HL-60/S4 treated with phorbol 12-myristate 13-acetate at 8.2 ng/mL for 4 days and 3 days (cell line): ENCODE results near the gene JARID2.

Experiments
- in situ Hi-C: fragments of 300-500 bp; cut with MboI; formaldehyde crosslinking; loops from 2 replicates; pipeline ENCODE4 v1.15.0; 2022; ENCODE audit warnings: low sequenced_read_pairs

JARID2 gene

GRCh38 chr6:15458021-15458459 lies 212.2 kb downstream of the JARID2 start:
- in situ Hi-C loops, result no loop called here

- in situ Hi-C loops, result no loop called here
These were observed 214.3 kb downstream of the JARID2 start for GRCh38 chr6:15460110-15460727.

DNA sequence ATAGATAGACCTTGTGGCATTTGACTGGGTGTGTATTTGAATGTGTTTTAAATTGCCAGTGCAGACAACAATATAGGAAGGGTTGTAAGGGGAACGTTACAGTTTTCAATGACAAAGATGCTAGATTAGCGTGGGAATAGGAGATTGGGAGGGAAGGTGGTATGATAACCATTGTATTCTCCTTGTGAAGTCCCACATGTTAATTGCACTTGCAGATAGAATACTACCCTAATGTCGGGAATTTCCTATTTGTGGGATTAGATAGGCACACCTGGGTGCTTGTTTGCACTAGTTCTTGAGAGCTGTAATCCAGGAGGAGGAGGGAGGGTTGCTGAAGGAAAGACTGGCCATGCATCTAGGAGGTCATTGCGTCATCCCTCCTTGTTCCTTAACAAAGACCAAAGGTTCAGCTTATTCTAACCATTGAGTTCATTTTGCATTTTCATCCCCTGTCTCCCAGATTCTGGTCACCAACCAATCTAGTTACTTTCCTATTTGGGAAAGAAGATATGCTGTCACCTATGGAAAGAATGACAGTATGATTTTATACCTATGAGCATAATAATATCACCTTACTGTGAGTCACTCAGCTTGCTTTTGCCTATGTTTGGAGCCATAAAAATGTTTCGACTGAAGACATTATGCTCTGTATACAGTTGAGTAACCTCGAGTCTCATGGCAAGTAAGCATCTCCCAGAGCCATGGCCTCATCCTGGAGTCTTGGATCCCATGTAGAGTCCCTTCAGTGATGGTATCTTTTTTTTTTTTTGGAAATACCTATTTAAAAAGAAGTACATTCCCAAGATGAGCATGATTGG lies 215.5 kb downstream of the JARID2 start:
- in situ Hi-C loops, result no loop called here

- in situ Hi-C loops, result no loop called here
These were observed 216.4 kb downstream of the JARID2 start for GRCh38 chr6:15462256-15462655.

GRCh38 chr6:15462717-15463525 lies 217.1 kb downstream of the JARID2 start:
- in situ Hi-C loops, result no loop called here

DNA sequence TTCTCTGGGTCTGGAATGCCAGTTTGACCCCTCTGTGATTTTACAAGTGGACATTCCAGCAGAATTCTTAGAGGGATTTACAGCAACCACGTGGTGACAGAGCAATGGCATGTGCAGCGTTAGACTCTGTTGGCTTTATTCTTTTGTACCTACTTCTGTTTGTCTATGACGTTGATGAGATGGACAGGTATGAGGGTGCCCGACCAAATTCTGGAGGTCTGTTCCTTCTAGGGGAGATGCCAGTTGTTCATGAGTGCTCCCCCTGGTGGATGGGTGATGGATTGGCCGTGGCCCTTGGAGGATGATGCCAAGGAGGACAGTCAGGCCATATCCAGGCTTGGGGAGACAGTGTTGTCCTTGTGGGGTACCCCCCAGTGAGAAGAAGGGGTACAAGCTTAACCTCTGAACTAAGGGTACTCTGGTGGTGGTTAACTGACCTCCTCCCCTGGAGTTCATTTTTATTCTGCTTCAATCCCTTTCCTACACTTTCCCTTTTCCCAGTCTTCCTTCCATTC lies 218.4 kb downstream of the JARID2 start:
- in situ Hi-C loops, result no loop called here

- in situ Hi-C loops, result no loop called here
These were observed 219.3 kb downstream of the JARID2 start for GRCh38 chr6:15465212-15465611.

DNA sequence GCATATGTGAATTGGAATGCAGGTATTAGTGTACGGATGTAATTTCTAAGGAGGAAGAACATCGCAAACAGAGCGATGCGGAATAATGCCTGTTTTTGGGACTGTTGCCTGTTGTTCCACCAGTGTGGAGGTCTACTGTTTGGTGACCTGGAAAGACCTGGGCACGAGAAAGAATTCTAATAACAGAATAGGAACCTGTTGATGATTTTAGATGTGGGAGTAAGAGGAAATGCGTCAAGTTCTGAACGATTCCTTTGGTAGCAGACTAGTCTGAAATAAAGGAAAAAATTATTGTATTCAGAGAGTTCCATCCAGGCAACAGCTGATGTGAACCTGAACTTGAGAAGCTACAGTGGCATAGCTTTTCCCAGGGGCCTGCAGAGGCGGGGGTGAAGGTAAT lies 224.9 kb downstream of the JARID2 start:
- in situ Hi-C loops, result no loop called here

DNA sequence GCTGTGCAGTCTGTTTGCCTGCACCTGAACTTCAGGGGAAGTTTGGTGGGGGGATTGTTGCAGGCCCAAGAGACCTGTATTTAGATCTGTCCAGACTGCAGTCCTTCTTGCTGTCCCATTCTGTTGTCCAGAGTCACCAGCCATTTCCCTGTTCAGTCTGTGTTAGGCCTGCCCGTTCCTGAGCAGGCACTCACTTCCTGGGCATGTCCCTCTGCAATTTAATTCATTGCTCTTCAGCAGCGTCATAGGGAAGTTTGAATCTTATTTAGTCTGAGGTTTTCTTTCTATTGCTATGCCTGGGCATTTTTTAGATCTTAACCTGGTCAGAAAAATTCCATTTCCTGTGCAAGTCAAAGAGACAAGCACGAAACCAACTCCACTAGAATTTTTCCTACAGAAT lies 226.8 kb downstream of the JARID2 start:
- in situ Hi-C loops, result no loop called here

DNA sequence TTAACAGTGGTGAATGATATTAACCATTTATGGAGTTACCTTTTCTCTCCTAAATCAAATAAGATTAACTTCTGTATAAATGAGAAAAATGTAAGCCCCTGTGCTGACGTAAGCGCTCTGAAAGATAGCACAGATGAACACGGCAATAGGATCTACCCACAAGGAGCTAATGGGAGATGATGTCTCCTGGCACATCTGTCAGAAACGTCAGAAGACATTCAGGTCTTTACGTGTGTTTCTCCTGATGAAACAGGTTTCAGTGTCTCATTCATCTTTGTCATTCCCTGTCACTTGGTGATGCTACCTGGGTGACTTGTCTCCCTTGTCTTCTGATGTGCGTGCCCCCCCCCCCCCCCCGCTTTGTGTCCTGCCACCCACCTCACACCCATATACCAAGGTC lies 227.3 kb downstream of the JARID2 start:
- in situ Hi-C loops, result no loop called here

- in situ Hi-C loops, result no loop called here
These were observed 227.9 kb downstream of the JARID2 start for GRCh38 chr6:15473741-15474161.

- in situ Hi-C loops, result no loop called here
These were observed 228.3 kb downstream of the JARID2 start for GRCh38 chr6:15474196-15474595.

- in situ Hi-C loops, result no loop called here
These were observed 229.4 kb downstream of the JARID2 start for GRCh38 chr6:15475261-15475660.

- in situ Hi-C loops, result no loop called here
These were observed 230.0 kb downstream of the JARID2 start for GRCh38 chr6:15475872-15476271.

DNA sequence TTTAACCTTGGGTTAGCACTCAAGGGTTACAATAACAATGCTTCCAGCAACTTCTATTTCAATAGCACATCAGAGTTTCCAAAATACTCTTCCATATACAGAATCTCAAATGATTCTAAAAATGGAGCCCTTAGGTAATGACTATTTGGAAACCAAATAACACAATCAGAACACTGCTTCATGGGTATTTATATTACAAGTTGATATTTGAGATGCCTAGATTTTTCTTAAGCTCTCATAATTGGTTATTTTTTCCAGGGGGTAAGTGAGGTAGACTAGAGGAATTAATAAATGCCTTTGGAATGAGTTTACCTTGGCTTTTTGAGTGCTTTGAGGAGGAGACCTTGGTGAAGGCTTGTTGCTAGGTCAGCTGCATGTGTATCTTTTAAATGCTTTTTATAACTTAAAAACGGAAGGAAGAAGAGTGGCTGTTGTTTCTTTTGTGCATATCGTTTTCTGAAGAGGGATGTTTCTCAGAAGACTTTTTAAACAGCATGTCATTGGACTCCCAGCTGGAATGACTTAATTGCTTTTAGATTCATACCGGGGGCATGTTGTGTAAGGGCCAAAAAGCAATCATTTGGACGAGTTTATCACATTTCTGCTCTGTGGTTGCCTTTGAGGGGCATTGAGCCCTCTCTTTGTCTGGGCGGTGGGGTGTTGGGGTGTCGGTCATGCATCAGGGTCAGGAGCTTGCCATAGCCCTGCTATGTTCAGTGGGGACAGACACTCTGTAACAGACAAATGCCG lies 230.9 kb downstream of the JARID2 start:
- in situ Hi-C loops, result no loop called here

DNA sequence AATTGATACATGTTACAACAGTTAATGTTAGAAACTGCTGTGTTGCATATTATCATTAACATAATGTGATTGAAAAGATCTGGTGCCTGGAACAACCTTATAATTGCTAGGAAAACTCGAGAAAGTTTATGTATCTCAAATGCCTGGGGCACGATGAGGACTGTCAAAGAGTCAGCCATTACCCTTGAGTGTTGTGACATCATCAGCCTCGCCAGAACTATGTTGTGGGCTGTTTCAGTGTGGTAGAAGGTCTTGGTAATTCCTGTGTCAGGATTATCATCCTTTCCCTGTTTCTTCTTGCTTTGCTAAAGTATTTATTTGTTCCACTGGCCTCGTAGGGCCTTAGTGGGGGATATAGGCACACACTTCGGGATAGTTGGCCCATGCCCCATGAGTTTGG lies 231.9 kb downstream of the JARID2 start:
- in situ Hi-C loops, result no loop called here

GRCh38 chr6:15479761-15480160 lies 233.9 kb downstream of the JARID2 start:
- in situ Hi-C loops, result no loop called here

- in situ Hi-C loops, result no loop called here
These were observed 234.7 kb downstream of the JARID2 start for GRCh38 chr6:15480525-15480924.

GRCh38 chr6:15481390-15482291 lies 235.8 kb downstream of the JARID2 start:
- in situ Hi-C loops, result no loop called here

GRCh38 chr6:15483060-15483459 lies 237.2 kb downstream of the JARID2 start:
- in situ Hi-C loops, result no loop called here
